ENCODE results near the gene NEK6.

DNA sequence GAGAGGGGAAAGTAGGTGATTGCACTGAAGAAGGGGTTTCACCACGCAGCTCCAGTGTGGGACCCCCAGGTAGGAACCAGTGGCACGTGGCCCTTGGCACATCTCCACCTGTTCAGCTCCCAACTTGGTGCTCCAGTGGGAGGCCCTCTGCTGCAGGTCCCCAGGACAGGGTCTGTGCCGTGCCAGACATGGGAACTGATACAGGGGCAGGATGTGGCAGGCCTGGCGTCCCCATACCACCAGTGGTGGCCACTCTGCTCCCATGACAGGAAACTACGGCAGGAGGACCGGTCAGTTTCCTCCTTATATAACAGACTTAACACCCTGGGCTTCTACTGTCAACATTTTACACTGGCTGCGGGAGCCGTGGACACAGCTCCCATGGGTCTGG lies 90.2 kb downstream of the NEK6 start:
- TF ChIP-seq, protein P1, sequence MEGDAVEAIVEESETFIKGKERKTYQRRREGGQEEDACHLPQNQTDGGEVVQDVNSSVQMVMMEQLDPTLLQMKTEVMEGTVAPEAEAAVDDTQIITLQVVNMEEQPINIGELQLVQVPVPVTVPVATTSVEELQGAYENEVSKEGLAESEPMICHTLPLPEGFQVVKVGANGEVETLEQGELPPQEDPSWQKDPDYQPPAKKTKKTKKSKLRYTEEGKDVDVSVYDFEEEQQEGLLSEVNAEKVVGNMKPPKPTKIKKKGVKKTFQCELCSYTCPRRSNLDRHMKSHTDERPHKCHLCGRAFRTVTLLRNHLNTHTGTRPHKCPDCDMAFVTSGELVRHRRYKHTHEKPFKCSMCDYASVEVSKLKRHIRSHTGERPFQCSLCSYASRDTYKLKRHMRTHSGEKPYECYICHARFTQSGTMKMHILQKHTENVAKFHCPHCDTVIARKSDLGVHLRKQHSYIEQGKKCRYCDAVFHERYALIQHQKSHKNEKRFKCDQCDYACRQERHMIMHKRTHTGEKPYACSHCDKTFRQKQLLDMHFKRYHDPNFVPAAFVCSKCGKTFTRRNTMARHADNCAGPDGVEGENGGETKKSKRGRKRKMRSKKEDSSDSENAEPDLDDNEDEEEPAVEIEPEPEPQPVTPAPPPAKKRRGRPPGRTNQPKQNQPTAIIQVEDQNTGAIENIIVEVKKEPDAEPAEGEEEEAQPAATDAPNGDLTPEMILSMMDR (IDR thresholded peaks at IDR 0.05), result no peak
- no peak for TF ChIP-seq PHF8 (IDR thresholded peaks at IDR 0.05; ENCODE audit: borderline replicate concordance, low read depth)
- TF ChIP-seq, protein P2, sequence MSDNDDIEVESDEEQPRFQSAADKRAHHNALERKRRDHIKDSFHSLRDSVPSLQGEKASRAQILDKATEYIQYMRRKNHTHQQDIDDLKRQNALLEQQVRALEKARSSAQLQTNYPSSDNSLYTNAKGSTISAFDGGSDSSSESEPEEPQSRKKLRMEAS (IDR thresholded peaks at IDR 0.05), result no peak
- TF ChIP-seq RFX5 (IDR thresholded peaks at IDR 0.05), result no peak
- TF ChIP-seq POLR2A (IDR thresholded peaks at IDR 0.05; ENCODE audit: low read length), result no peak
- TF ChIP-seq FOXS1 (CRISPR knock-in tag; IDR thresholded peaks at IDR 0.05), result no peak
- TF ChIP-seq, protein P3, sequence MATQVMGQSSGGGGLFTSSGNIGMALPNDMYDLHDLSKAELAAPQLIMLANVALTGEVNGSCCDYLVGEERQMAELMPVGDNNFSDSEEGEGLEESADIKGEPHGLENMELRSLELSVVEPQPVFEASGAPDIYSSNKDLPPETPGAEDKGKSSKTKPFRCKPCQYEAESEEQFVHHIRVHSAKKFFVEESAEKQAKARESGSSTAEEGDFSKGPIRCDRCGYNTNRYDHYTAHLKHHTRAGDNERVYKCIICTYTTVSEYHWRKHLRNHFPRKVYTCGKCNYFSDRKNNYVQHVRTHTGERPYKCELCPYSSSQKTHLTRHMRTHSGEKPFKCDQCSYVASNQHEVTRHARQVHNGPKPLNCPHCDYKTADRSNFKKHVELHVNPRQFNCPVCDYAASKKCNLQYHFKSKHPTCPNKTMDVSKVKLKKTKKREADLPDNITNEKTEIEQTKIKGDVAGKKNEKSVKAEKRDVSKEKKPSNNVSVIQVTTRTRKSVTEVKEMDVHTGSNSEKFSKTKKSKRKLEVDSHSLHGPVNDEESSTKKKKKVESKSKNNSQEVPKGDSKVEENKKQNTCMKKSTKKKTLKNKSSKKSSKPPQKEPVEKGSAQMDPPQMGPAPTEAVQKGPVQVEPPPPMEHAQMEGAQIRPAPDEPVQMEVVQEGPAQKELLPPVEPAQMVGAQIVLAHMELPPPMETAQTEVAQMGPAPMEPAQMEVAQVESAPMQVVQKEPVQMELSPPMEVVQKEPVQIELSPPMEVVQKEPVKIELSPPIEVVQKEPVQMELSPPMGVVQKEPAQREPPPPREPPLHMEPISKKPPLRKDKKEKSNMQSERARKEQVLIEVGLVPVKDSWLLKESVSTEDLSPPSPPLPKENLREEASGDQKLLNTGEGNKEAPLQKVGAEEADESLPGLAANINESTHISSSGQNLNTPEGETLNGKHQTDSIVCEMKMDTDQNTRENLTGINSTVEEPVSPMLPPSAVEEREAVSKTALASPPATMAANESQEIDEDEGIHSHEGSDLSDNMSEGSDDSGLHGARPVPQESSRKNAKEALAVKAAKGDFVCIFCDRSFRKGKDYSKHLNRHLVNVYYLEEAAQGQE (IDR thresholded peaks at IDR 0.05), result no peak
- TF ChIP-seq EP300 (IDR thresholded peaks at IDR 0.05), result no peak
- TF ChIP-seq MAZ (IDR thresholded peaks at IDR 0.05; ENCODE audit: borderline replicate concordance, low read depth, low read length), result no peak
- no peak for TF ChIP-seq SREBF2 (IDR thresholded peaks at IDR 0.05)
- TF ChIP-seq JUN (IDR thresholded peaks at IDR 0.05), result no peak
- no peak for TF ChIP-seq MYC (IDR thresholded peaks at IDR 0.05; ENCODE audit: borderline replicate concordance, low read length)
- TF ChIP-seq EHMT2 (IDR thresholded peaks at IDR 0.05; ENCODE audit: low read depth), result no peak
- TF ChIP-seq CHD2 (IDR thresholded peaks at IDR 0.05; ENCODE audit: low read length, partially characterized antibody), result no peak
